Endothelial cell of hepatic sinusoid (primary cell): Measurements from ENCODE around the gene NR5A1.

Experiments
- in situ Hi-C: cut with HindIII; loops from 2 replicates; pipeline ENCODE4 v1.10.0; 2017; ENCODE audit warnings: low sequenced_read_pairs

Gene NR5A1

DNA sequence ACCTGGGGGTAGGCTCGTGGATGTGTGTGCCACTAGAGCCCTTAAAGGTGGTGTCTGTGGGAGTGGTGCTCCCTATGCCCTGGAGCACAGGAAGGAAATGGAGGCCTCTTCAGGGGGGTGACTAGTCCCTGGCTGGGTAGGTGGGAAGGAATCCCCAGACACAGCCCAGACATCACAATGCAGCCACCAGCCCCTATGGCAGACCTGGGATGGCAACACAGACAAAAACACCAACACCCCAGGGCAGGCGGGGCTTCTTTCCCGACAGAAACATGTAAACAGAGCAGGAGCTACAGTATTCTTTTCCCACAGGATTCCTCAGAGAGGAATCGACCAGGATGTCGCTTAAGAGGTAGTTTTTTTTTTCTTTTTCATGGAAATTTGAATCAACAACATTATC, 10.4 kb upstream of the NR5A1 start:
- in situ Hi-C loops: loop anchor here (5.0 kb wide), 1 partner anchor 40 kb away; no protein-coding TSS in a partner anchor

DNA sequence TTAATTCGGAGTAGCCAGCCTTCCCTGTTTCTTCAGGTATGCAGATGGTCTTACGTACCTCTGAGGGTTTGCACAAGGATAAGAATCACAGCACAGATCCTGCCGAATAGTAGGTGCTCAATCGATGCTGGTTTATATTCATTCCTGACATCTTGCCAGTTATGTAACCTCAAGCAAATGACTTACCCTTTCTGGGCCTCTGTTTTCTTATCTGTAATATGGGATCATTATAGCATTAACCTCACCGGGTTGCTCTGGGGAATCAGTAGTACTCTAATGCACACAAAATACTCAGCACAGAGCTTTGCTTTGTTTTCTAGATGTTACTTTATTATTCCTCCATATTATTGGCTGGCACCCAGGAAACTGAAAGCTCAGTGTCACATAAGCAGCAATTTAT, 7.7 kb upstream of the NR5A1 start:
- in situ Hi-C loops: loop anchor here (5.0 kb wide), 1 partner anchor 42 kb away; no protein-coding TSS in a partner anchor

GRCh38 chr9:124514125-124514524, 6.9 kb upstream of the NR5A1 start:
- in situ Hi-C loops: no loop called here

DNA sequence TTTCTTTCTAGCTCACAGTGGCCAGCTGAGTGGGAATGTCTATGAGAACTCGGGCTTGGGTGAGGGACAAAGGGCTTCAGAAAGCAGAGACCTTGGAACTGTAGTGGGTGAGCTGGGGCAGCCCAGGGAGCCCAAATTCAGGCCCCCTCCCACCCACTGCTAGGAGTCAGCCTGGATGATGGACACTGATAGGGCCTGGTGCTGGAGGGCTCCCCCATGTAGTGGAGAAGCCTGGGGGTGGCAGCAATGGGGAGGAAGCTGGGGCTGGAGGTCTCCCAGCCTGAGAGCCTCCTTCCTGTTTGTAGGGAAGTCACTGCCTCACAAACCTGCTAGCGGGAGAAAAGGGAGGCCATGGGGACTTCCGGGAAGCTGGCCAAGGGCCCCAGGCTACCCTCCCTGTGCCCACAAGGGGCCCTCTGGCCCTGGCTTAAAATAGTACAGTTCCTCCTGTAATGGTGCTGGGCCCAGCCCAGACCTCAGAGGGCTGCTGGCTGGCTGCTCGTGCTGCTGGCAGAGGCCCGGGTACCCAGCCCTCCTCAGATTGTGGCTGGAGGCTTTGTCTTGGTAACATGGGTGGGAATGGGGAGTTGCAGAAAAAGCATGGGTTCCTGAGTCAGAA, 6.3 kb upstream of the NR5A1 start:
- in situ Hi-C loops: no loop called here

- in situ Hi-C loops: no loop called here
Observed at GRCh38 chr9:124512806-124513204, 5.6 kb upstream of the NR5A1 start.

DNA sequence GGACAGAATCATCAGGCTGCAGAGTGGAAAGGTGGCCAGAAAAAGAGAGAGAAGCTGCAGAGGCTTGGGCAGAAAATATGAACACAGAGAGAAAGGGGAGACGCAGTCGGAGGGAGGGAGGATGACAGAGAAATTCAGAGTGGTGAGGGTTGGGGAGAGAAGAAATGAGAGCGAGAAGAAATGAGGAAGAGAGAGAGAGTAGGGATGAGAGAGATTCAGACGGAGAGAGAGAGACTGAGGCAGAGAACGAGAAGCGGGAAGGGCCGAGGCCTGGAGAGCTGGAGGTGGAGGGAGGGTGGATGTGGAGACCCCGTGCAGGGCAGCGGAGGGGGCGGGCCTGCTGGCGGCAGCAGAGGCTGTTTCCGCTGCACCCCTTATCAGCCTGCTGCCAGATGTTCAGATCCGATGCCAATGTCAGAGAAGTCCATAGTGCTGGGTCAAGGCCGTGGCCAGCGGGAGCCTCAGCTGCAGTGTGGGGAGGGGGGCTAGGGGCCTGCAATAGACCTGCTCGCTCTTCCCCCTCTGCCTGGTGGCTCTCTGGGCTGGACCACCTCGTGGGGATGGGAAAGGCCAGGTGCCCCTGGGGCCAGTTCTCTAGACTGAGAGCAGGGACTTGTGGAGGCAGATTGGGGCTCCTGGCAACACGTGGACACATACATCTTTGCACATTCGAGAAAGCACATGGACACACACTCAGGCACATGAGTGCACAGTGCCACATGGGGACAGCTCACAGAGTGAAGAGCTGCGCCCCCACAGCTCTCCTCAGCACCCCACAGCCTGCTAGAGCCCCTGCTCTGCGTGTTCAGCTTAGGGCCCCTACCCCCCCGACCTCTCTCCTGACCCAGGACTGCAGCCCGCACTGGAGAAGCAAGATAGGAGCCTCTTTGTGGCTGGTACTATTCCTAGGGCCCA, 4.9 kb upstream of the NR5A1 start:
- in situ Hi-C loops: no loop called here

GRCh38 chr9:124511426-124511840, 4.2 kb upstream of the NR5A1 start:
- in situ Hi-C loops: no loop called here

- in situ Hi-C loops: no loop called here
Observed at GRCh38 chr9:124510650-124511425, 3.6 kb upstream of the NR5A1 start.

GRCh38 chr9:124507880-124508423, 753 bp upstream of the NR5A1 start:
- in situ Hi-C loops: no loop called here

DNA sequence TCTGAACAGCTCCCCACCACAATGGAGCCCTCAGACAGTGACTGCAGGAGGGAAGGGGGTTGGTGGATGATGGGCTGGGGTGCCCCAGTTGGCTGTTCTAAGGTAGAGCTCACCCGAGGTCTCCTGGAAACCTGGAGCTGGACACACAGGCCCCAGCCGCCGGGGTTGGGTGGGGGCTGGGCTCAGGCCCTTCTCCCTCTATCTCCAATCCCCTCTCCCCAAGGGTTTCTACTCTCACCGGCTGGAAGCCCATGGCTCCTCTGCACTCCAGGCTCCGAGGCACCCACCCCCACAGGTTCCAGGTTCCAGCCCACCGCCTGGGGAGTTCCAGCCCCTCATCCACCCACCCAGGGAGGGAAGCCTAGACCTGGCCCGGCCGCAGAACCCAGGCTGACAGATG, 766 bp downstream of the NR5A1 start:
- in situ Hi-C loops: no loop called here

- in situ Hi-C loops: no loop called here
Observed at GRCh38 chr9:124505901-124506346, 1.3 kb downstream of the NR5A1 start.

- in situ Hi-C loops: no loop called here
Observed at GRCh38 chr9:124505006-124505900, 1.9 kb downstream of the NR5A1 start.

DNA sequence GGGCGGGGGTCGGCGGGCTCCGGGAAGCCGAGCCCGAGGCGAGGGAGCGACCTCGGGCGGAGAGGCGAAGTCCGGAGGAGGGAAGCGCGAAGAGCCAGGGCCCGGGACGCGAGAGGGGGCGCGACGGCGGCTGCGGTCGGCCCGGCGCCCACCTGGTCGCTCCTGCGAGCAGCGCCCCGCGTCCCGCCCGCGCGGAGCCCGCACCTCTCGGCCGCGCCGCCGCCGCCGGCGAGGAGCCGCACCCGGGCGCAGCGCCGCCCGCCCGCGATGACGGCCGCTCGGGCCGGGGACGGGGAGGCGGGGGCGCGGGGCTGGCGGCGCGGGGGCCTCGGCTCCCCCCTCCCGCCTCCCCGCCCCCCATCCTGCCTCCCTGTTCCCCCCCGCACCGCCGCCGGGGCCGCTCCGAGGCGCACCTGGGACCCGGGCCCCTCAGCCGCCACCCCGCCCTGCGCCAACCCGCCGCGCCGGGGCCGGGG, 2.6 kb downstream of the NR5A1 start:
- in situ Hi-C loops: no loop called here

DNA sequence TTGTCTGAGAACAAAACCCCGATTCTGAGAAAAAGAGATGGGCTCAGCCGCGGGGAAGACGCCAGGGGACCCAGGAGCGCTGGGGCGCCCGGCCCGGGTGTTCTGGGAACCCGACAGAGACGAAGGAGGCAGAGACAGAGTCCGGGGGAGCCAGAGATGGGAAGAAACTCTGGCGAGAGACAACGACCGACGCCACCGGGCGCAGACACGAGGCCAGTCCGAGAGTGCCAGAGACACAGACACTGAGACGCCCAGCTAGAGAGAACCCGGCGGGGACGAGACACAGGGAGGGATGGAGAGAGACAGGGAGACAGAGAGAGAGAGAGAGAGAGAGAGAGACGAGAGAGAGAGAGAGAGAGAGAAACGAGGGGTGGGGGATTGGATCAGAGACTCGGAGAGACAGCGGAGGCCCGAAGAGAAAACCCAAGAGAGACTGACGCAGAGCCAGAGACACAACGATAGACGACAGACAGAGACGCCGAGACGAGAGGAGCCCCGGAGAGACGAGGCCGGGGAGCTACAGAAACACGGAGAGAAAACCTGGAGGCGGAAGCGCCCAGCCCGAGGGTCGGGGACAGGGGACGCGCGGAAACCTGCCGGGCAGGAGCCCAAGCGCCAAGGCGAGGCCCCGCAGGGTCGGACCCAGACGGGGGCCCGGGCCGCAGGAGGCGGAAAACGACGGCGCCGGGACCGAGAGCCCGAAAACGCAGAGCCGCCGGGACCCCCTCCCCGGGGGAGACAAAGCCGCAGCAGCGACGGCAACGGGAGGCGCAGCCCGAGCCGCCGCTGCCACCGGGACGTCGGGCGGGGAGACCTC, 3.3 kb downstream of the NR5A1 start:
- in situ Hi-C loops: no loop called here

DNA sequence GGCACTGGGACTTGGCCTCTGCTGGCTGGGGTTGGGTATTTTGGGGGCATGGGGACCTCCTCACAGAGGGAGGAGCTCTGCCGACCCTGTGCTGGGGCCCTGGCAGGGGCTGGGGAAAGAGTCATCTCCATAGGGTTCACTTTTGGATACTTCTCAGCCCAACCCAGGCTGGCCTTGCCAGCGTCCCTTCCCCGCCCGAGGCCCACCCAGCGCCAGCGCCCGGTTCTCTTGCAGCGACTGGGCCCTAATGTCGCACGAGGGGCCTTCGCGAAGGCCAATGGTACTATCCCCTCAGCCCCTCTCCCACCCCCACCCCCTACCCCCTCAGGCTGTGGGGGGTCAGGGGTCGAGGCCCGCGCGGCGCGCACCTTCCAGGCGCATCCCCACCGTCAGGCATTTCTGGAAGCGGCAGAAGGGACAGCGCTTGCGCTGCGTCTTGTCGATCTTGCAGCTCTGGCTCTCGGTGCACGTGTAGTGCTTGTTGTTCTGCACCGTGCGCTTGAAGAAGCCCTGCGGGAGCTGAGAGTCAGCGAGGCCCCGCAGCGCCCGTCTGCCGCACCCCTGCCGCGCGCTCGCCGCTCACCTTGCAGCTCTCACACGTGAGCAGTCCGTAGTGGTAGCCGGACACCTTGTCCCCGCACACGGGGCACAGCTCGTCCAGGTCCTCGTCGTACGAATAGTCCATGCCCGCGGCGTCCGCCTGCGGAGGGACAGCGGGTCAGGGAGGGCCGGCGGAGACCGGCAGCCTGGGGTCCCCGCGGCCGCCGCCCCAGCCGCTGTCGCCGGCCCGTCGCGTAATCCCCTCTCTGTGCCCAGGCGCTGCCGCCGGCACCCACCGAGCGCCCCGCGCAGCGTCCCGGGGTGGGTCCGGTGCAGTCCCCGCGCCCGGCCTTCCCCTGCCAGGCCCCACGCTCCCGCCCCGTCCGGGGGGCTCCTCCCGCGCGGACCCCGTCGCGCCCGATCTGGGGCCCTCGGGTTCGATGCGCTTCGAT, 4.2 kb downstream of the NR5A1 start:
- in situ Hi-C loops: no loop called here

GRCh38 chr9:124501771-124502320, 5.4 kb downstream of the NR5A1 start:
- in situ Hi-C loops: no loop called here

DNA sequence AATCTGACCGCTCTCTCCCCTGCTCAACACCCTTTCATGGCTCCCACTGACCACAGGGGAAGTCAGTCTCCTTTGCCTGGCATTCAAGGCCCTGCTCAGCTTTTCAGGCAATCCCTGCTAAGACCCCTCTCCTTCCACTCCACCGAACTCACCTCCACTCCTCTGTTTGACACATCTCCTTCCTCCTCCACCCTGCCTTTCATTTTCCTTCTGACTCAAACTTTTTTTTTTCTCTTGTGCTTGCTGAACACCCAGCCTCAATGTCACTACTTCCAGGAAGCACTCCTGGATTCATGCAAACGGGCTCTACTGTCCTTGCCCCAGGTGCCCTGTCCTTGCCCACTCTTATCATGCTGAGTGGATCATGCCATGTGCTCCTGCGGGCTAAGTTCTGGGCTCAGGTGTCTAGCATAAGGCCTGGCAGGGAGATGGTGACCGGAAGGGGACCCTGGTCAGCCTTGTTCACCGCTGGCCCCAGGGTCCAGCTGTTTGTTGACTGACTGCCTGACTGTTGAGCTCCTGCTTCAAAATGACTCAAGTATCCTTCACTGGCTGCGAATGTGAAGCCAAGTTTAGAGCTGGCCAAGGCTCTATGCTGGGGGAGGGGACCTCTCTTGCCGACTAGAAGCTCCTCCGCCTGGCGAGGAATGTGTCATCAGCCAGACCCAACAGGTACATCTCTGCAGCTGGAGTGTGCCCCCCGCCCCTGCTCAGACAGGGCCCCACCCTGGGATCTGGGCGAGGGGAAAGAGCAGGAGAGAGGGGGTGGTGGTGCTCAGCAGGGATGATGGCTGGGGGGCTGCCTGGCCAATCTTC, 6.2 kb downstream of the NR5A1 start:
- in situ Hi-C loops: no loop called here
